Hepatocyte (in vitro differentiated cells): Measurements from ENCODE around the gene RTN4R. TPM values are rescaled to one million over a fixed set of nuclear protein-coding genes. Genes with fewer than 3 reads are reported as not detected.

Experiments used
- DNase-seq: peaks from one replicate; pipeline ENCODE4 v3.0.0-alpha.2; 2016; ENCODE audit warnings: low spot score
- H2AFZ ChIP-seq: fragments of 200-600 bp; sonication (generic); 2 replicates; pipeline ENCODE4 v1.6.0; 2016; ENCODE audit warnings: antibody characterized with exemption, mild to moderate bottlenecking
- H3K27ac ChIP-seq: fragments of 200-600 bp; sonication (generic); 2 replicates; pipeline ENCODE4 v1.5.1; 2016; ENCODE audit warnings: mild to moderate bottlenecking
- H3K27me3 ChIP-seq: fragments of 200-600 bp; sonication (generic); 2 replicates; pipeline ENCODE4 v1.6.1; 2016
- H3K36me3 ChIP-seq: fragments of 200-600 bp; sonication (generic); replicated peaks from 2 replicates; pipeline ENCODE4 v1.5.1; 2016; ENCODE audit warnings: low read depth; ENCODE audit not compliant: insufficient read depth
- H3K4me1 ChIP-seq: fragments of 200-600 bp; sonication (generic); 2 replicates; pipeline ENCODE4 v1.5.1; 2016; ENCODE audit warnings: mild to moderate bottlenecking, moderate library complexity; ENCODE audit not compliant: insufficient read depth
- H3K4me2 ChIP-seq: fragments of 200-600 bp; sonication (generic); 2 replicates; pipeline ENCODE4 v1.6.0; 2016
- H3K4me3 ChIP-seq: fragments of 200-600 bp; sonication (generic); 2 replicates; pipeline ENCODE4 v1.5.1; 2016; ENCODE audit warnings: mild to moderate bottlenecking
- H3K79me2 ChIP-seq: fragments of 200-600 bp; sonication (generic); 2 replicates; pipeline ENCODE4 v1.6.0; 2017; ENCODE audit warnings: mild to moderate bottlenecking
- H3K9me2 ChIP-seq: fragments of 200-600 bp; sonication (generic); replicated peaks from 2 replicates; pipeline ENCODE4 v1.6.0; 2017; ENCODE audit warnings: mild to moderate bottlenecking; ENCODE audit not compliant: insufficient read depth
- H3K9me3 ChIP-seq: fragments of 200-600 bp; sonication (generic); 2 replicates; pipeline ENCODE4 v1.5.1; 2016; ENCODE audit warnings: low read depth, mild to moderate bottlenecking
- H4K20me1 ChIP-seq: fragments of 200-600 bp; sonication (generic); 2 replicates; pipeline ENCODE4 v1.6.0; 2016; ENCODE audit warnings: mild to moderate bottlenecking; ENCODE audit not compliant: insufficient read depth, poor library complexity, severe bottlenecking
- EZH2 ChIP-seq: fragments of 200-600 bp; sonication (generic); IDR thresholded peaks from 2 replicates; pipeline ENCODE4 v1.6.1; 2016; ENCODE audit warnings: antibody characterized with exemption, mild to moderate bottlenecking, borderline replicate concordance
- EZH2phosphoT487 ChIP-seq: fragments of 200-600 bp; sonication (generic); IDR thresholded peaks from one replicate; pipeline ENCODE4 v1.6.1; 2018; ENCODE audit warnings: antibody characterized with exemption, mild to moderate bottlenecking, low read depth, moderate library complexity; ENCODE audit not compliant: unreplicated experiment, severe bottlenecking
- WGBS: methylation state at CpG from one replicate; pipeline ENCODE4 v1.1.6; 2016; ENCODE audit warnings: low lambda C conversion rate; ENCODE audit errors: missing lambda C conversion rate; 5-methylcytosine and 5-hydroxymethylcytosine counted together
- polyA plus RNA-seq: library from polyadenylated mRNA; unstranded; fragments of >200 nt; fragmentation: Nextera tagmentation; extraction: Ambion mirVana; gene quantifications from 2 replicates; pipeline ENCODE4 v1.2.1, GENCODE V29; 2016
- total RNA-seq: library from RNA; depleted of rRNA; stranded (reverse); fragments of >200 nt; gene quantifications from 2 replicates; pipeline ENCODE4 v1.2.3, GENCODE V29; 2014
- TF ChIP-seq, protein P1 (sequence below): fragments of 200-600 bp; sonication (generic); IDR thresholded peaks from 2 replicates; pipeline ENCODE4 v1.5.1; 2016; ENCODE audit warnings: antibody characterized with exemption, mild to moderate bottlenecking; ENCODE audit not compliant: poor library complexity

Gene RTN4R
- total and polyA plus RNA-seq, 2 experiments from 2014 or later: 7.9 to 16.9 TPM

DNA sequence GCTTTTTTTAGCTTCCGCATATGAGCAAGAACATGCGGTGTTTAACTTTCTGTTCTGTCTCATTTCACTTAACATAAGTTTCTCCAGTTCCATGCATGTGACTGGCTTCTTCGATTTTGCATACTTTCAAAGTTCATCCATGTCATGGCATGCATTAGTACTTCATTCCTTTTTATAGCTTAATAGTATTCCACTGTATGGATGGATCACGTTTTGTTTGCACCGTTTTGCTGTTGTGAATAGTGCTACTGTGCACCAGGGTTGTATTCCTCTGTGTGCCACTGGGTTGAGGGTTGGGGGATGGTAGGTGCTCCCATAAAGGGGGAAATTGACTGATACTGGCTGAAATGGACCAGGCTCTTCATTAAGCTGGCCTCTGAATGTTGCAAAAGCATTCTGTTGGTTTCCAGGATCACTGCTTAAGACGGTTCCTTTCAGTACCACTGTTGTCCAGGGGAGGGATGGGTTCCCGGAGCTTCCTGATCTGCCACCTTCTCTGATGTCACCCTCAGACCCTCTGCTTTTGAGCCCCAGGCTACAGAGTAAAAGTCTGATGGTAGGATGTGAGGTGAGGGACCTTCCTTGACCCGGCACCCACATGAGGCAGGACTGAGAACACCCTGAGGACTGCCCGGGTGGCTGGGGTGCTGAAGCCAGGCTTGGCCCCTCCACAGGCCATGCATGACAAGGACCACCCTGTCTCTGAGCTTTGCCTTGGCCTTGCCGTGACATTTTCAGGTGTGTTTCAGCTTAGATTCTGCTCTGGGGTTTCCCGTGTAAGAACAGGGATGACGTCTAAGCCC, 27.3 kb upstream of the RTN4R start:
- TF ChIP-seq EZH2phosphoT487 (no peak), EZH2 (no peak)
- TF ChIP-seq, protein P1, sequence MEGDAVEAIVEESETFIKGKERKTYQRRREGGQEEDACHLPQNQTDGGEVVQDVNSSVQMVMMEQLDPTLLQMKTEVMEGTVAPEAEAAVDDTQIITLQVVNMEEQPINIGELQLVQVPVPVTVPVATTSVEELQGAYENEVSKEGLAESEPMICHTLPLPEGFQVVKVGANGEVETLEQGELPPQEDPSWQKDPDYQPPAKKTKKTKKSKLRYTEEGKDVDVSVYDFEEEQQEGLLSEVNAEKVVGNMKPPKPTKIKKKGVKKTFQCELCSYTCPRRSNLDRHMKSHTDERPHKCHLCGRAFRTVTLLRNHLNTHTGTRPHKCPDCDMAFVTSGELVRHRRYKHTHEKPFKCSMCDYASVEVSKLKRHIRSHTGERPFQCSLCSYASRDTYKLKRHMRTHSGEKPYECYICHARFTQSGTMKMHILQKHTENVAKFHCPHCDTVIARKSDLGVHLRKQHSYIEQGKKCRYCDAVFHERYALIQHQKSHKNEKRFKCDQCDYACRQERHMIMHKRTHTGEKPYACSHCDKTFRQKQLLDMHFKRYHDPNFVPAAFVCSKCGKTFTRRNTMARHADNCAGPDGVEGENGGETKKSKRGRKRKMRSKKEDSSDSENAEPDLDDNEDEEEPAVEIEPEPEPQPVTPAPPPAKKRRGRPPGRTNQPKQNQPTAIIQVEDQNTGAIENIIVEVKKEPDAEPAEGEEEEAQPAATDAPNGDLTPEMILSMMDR: no peak
- no peak for DNase-seq
- 79% methylated on average over 12 of the region's 12 CpGs for WGBS
- Histone ChIP-seq H3K4me2 (no peak overlapping the region), H3K36me3 (no peaks in the 10 kb centered on the region), H3K9me2 (no peaks in the 10 kb centered on the region), H3K4me3 (no peak overlapping the region), H3K79me2 (no peaks in the 10 kb centered on the region), H3K9me3 (no peaks in the 10 kb centered on the region), H4K20me1 (no peaks in the 10 kb centered on the region), H2AFZ (no peak overlapping the region), H3K27ac (no peak overlapping the region), H3K4me1 (peaks cover 13% of the 10 kb centered on the region), H3K27me3 (no peaks in the 10 kb centered on the region)

DNA sequence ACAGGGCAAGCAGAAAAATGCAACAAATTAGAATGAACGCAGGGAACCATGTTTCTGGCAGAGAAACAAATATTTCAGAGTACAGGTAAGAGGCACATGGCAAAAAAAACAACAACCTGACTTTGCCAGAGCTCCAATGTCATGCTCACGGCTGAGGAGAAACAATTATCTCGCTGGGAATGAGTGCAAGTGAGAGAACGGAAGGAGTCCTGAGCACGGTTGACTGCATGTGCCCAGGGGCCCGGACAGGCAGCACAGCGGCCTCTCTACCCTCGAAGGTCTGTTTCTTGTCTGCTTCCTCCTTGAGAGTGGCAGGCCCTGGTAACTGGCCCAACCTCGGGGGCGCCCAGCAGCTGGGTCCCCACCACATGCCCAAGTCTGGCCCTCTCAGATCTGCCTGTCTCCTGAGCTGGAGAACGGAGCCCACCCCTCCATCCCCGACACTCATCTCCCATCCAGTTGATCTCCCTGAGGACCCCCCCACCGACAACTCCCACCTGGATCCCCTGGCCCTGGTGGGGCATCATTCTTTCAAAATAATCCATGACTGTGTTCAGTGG, 24.6 kb upstream of the RTN4R start:
- Histone ChIP-seq H3K4me2 (no peak overlapping the region), H4K20me1 (no peaks in the 10 kb centered on the region), H3K79me2 (no peaks in the 10 kb centered on the region), H3K9me2 (no peaks in the 10 kb centered on the region), H3K4me1 (no peaks in the 10 kb centered on the region), H3K9me3 (no peaks in the 10 kb centered on the region), H2AFZ (no peak overlapping the region), H3K36me3 (no peaks in the 10 kb centered on the region), H3K4me3 (no peak overlapping the region), H3K27ac (no peak overlapping the region), H3K27me3 (no peaks in the 10 kb centered on the region)
- WGBS: 74% methylated on average over 13 of the region's 13 CpGs
- no peak for DNase-seq
- no peak for TF ChIP-seq EZH2phosphoT487
- TF ChIP-seq EZH2: no peak
- TF ChIP-seq, protein P1: no peak

DNA sequence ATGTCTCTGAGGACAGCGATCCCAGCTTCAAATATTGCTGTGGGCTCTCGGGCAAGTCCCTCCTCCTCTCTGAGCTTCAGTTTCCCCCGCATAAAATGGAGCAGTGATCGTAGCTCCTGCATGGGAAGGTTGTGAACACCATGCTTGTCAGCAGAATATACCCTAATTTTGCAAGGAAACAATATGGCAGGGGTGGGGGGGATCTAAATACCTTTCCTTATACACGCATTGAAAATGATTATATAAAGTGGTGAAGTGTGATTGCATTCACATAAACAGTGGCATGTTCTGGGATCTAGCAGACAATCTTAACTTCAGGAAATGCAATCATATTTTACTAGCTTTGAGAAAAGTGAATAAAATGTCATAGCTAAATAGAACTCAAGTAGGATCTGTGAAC, 24.0 kb upstream of the RTN4R start:
- WGBS: 79% methylated on average over 5 of the region's 5 CpGs

More for the DNA sequence above, 24.0 kb upstream of the RTN4R start:
- Histone ChIP-seq H3K4me1 (no peaks in the 10 kb centered on the region), H3K79me2 (no peaks in the 10 kb centered on the region), H3K36me3 (no peaks in the 10 kb centered on the region), H3K27ac (no peak overlapping the region), H3K9me2 (no peaks in the 10 kb centered on the region), H3K9me3 (no peaks in the 10 kb centered on the region), H3K4me2 (no peak overlapping the region), H3K4me3 (no peak overlapping the region), H2AFZ (no peak overlapping the region), H4K20me1 (no peaks in the 10 kb centered on the region), H3K27me3 (no peaks in the 10 kb centered on the region)
- TF ChIP-seq EZH2 (no peak), EZH2phosphoT487 (no peak)
- TF ChIP-seq, protein P1: no peak
- DNase-seq: no peak
